ENCODE results near the gene PABPN1L.

Gene PABPN1L, protein sequence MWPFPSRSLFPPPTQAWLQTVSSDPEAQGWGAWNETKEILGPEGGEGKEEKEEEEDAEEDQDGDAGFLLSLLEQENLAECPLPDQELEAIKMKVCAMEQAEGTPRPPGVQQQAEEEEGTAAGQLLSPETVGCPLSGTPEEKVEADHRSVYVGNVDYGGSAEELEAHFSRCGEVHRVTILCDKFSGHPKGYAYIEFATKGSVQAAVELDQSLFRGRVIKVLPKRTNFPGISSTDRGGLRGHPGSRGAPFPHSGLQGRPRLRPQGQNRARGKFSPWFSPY

DNA sequence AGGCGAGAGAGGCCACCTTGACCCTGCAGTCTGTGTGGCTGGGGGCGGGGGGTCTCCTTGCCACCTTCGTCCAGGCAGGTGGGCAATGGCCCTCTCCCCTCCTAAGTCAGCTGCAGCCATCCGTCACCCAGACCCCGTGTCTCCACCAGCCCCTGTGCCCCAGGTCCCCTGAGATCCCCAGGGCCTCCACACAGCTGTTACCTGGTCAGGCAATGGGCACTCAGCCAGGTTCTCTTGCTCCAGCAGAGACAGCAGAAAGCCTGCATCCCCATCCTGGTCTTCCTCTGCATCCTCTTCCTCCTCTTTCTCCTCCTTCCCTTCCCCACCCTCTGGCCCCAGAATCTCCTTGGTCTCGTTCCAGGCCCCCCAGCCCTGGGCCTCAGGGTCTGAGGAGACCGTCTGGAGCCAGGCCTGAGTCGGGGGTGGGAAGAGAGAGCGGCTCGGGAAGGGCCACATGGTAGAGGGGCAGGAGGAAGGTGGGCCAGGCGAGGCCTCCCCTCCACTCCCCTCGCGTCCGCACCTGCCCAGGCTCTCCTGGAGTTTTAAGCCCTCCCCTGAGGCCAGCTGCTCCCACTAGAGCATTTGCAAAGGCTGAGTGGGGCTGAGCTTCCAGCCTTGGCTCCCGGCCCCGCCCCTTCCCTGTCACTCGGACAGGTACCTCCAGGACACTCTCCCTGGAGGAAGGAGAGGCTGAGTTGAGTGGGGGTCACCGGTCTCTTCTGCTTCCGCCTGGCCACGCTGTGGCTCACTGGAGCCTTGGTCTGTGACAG lies at the start of gene PABPN1L:
Gene PABPN1L, minus strand, starts transcription at position 510 of the 770 bp plus-strand sequence. Its CDS starts 54 bp downstream, at position 456.
- Histone ChIP-seq H3K27me3 (ENCODE audit: low read length) (no peaks in the 10 kb centered on the region), H3K9ac (ENCODE audit: low read length) (no peak within 1 kb of the TSS), H2AFZ (ENCODE audit: low read depth, low read length, severe bottlenecking) (no peak within 1 kb of the TSS), H3K36me3 (ENCODE audit: low read length) (no peaks in the 10 kb centered on the region), H3K9me3 (ENCODE audit: insufficient read depth, low read length) (no peaks in the 10 kb centered on the region), H3K79me2 (ENCODE audit: insufficient read depth, low read length) (no peaks in the 10 kb centered on the region), H3K27ac (ENCODE audit: low read depth, low read length) (no peak within 1 kb of the TSS), H4K20me1 (ENCODE audit: low read depth, low read length) (no peaks in the 10 kb centered on the region), H3K4me3 (ENCODE audit: insufficient read depth, low read length, poor library complexity, severe bottlenecking) (no peak within 1 kb of the TSS), H3K9me2 (replicated peaks; ENCODE audit: insufficient read depth, low read length) (no peaks in the 10 kb centered on the region), H3K4me2 (ENCODE audit: low read depth, low read length, poor library complexity, severe bottlenecking) (no peak within 1 kb of the TSS), H3F3A (ENCODE audit: insufficient read depth) (no peaks in the 10 kb centered on the region)
- TF ChIP-seq EZH2phosphoT487 (conservative IDR thresholded peaks at IDR 0.05; ENCODE audit: low read length) = no peak
- TF ChIP-seq, protein P1, sequence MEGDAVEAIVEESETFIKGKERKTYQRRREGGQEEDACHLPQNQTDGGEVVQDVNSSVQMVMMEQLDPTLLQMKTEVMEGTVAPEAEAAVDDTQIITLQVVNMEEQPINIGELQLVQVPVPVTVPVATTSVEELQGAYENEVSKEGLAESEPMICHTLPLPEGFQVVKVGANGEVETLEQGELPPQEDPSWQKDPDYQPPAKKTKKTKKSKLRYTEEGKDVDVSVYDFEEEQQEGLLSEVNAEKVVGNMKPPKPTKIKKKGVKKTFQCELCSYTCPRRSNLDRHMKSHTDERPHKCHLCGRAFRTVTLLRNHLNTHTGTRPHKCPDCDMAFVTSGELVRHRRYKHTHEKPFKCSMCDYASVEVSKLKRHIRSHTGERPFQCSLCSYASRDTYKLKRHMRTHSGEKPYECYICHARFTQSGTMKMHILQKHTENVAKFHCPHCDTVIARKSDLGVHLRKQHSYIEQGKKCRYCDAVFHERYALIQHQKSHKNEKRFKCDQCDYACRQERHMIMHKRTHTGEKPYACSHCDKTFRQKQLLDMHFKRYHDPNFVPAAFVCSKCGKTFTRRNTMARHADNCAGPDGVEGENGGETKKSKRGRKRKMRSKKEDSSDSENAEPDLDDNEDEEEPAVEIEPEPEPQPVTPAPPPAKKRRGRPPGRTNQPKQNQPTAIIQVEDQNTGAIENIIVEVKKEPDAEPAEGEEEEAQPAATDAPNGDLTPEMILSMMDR (IDR thresholded peaks at IDR 0.05; ENCODE audit: insufficient read depth, low read length, poor library complexity, severe bottlenecking) = no peak

DNA sequence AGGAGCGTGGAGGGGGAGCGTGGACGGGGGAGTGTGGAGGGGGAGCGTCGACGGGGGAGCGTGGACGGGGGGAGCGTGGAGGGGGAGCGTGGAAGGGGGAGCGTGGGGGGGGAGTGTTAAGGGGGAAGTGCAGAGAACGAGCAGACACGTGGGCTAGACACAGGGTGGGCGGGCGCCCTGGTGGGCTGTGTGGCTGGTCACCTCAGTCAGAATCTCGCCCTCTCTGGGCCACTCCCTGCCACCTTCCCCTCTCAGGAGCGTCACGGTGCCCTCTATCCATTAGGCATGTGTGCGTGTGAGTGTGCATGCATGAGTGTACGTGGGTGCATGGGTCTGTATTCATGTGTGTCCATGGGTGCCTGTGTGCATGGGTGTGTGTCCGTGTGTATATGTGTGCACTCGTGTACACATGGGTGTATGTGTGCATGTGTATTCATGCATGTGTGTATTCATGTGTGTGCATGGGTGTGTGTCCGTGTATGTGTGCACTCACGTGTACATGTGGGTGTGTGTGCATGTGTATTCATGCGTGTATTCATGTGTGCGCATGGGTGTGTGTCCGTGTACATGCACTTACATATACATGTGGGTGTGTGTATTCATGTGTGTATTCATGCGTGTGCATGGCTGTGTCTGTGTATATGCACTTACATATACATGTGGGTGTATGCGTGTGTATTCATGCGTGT lies 49.3 kb upstream of the PABPN1L start:
- H3K9me3 ChIP-seq (ENCODE audit: insufficient read depth, low read length) = no peaks in the 10 kb centered on the region
- H3K79me2 ChIP-seq (ENCODE audit: insufficient read depth, low read length) = peaks cover 92% of the 10 kb centered on the region
- peaks cover 31% of the 10 kb centered on the region; the same call in 1 of the 2 replicates for H4K20me1 ChIP-seq (ENCODE audit: low read depth, low read length)
- H3K9me2 ChIP-seq (replicated peaks; ENCODE audit: insufficient read depth, low read length) = no peaks in the 10 kb centered on the region
- TF ChIP-seq, protein P1 (IDR thresholded peaks at IDR 0.05; ENCODE audit: insufficient read depth, low read length, poor library complexity, severe bottlenecking) = no peak
- TF ChIP-seq EZH2phosphoT487 (conservative IDR thresholded peaks at IDR 0.05; ENCODE audit: low read length) = no peak
- 0 out of 2 replicates have a peak, but pooled peaks cover 5% of the 10 kb centered on the region for H3K36me3 ChIP-seq (ENCODE audit: low read length)
- H3K9ac ChIP-seq (ENCODE audit: low read length) = no peak overlapping the region
- no peak overlapping the region for H3K27ac ChIP-seq (ENCODE audit: low read depth, low read length)
- no peak overlapping the region for H3K4me2 ChIP-seq (ENCODE audit: low read depth, low read length, poor library complexity, severe bottlenecking)
- no peak overlapping the region for H3K4me3 ChIP-seq (ENCODE audit: insufficient read depth, low read length, poor library complexity, severe bottlenecking)
- no peak overlapping the region for H2AFZ ChIP-seq (ENCODE audit: low read depth, low read length, severe bottlenecking)
- no peaks in the 10 kb centered on the region for H3F3A ChIP-seq (ENCODE audit: insufficient read depth)
- H3K27me3 ChIP-seq (ENCODE audit: low read length) = no peaks in the 10 kb centered on the region

DNA sequence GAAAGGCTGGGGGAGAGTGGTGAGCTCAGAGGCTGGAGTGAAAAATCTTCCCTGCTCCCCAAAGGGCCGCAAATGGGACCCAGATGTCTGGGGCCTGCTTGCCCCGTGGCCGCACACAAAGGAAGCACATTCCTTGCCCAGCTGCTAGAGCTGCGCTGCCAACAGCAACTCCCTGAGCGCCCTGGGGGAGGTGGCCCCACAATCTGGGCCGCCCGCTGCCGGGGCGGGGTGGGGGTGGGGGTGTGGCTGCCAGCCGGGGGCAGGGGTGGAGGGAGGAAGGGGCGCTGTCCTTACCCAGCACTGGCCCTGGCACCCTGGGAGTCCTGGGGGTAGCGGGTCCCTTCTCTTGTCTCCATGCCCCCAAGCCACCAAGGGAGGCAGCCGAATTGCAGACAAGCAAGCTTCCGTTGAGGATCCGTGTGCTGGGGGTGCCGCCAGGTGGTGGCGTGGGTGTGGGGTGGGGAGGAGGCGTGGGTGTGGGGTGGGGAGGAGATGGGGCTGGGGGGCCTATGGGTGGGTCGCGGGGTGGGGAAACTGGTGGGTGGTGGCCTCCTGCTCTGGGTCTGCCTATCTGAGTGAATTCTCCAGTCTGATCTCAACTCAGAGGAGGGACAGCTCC lies 48.4 kb upstream of the PABPN1L start:
- Histone ChIP-seq H3K9me3 (ENCODE audit: insufficient read depth, low read length) (no peaks in the 10 kb centered on the region), H2AFZ (ENCODE audit: low read depth, low read length, severe bottlenecking) (no peak overlapping the region), H3K9me2 (replicated peaks; ENCODE audit: insufficient read depth, low read length) (no peaks in the 10 kb centered on the region), H3K4me2 (ENCODE audit: low read depth, low read length, poor library complexity, severe bottlenecking) (no peak overlapping the region), H3K27ac (ENCODE audit: low read depth, low read length) (no peak overlapping the region), H4K20me1 (ENCODE audit: low read depth, low read length) (peaks cover 31% of the 10 kb centered on the region; the same call in 1 of the 2 replicates), H3K79me2 (ENCODE audit: insufficient read depth, low read length) (peaks cover 92% of the 10 kb centered on the region), H3F3A (ENCODE audit: insufficient read depth) (no peaks in the 10 kb centered on the region), H3K9ac (ENCODE audit: low read length) (no peak overlapping the region), H3K27me3 (ENCODE audit: low read length) (no peaks in the 10 kb centered on the region), H3K36me3 (ENCODE audit: low read length) (0 out of 2 replicates have a peak, but pooled peaks cover 5% of the 10 kb centered on the region), H3K4me3 (ENCODE audit: insufficient read depth, low read length, poor library complexity, severe bottlenecking) (no peak overlapping the region)
- TF ChIP-seq EZH2phosphoT487 (conservative IDR thresholded peaks at IDR 0.05; ENCODE audit: low read length) = no peak
